ENCODE data around the gene ZNF592.

The ZNF592 gene

DNA sequence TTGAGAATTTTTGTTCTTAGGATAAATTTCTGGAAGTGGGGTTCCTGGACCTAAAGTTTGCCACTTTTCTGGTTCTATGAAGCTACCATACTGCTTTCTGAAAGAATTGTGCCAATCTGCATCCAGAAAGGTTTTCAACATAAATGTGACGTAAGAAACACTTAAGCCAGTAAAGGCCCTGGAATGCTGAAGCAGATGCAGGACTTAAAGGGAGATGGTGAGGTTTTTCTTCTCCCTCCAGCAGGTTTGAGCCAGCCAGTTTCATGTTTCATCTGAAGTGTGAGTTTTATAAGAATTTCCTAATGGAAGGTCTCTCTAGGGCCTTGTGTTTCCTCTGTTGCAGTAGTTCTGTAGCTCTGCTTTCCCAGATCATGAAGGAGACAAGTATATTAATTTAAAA lies 33.1 kb downstream of the ZNF592 start:
- no peak for DNase-seq (ENCODE audit: low read depth, low spot score)

DNA sequence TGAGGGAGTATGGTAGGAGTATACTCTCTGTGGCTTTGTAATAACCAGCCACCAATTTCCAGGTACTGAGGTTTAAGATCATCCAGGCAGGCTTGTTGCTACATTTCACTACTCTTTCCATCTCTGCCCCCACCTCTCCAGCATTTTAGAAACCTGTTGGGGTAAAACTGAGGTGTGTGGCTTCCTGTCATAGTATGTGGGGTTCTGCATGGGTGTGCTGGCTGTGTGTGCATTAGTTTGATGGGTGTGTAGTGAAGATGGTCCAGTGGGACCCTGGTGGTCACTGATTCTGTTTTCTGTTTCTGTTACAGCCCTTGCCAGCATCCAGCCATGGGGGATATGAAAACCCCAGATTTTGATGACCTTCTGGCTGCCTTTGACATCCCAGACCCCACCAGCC lies 34.0 kb downstream of the ZNF592 start:
- no peak for DNase-seq (ENCODE audit: low read depth, low spot score)

GRCh38 chr15:84783493-84784251 lies 35.3 kb downstream of the ZNF592 start:
- no peak for DNase-seq (ENCODE audit: low read depth, low spot score)

- DNase-seq (ENCODE audit: low read depth, low spot score) = no peak
Observed at GRCh38 chr15:84784262-84784661, 35.9 kb downstream of the ZNF592 start.

DNA sequence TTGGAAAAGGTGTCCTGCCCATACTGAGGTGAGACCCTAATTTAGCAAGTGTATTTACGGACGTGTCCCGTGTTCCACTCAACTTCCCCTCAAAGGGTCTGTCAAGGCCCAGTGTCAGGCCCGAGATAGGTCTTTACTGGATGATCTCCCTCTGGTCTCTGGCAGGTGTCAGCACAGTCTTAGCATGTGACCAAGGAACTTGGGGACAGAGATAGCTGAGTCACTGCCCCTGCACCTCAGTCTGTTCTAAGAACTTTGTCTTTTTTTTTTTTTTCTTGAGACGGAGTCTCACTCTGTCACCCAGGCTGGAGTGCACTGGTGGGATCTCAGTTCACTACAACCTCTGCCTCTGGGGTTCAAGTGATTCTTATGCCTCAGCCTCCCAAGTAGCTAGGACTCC lies 36.7 kb downstream of the ZNF592 start:
- no peak for DNase-seq (ENCODE audit: low read depth, low spot score)

DNA sequence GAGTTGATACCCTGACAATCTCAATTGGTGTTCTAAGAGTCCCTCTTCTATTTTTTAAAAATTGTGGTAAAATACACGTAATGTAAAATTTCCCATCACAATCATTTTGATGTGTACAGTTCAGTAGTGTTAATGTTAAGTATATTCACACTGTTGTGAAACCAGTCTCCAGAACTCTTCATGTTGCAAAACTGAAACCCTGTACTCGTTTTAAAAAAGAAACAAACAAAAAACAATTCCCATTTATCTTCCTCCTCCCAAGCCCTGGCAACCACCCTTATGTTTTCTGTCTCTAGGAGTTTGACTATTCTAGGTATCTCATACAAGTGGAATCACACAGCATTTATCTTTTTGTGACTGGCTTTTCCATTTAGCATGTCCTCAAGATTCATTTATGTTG lies 40.1 kb downstream of the ZNF592 start:
- DNase-seq (ENCODE audit: low read depth, low spot score) = no peak

- no peak for DNase-seq (ENCODE audit: low read depth, low spot score)
Observed at GRCh38 chr15:84789762-84790161, 41.4 kb downstream of the ZNF592 start.

- no peak for DNase-seq (ENCODE audit: low read depth, low spot score)
Observed at GRCh38 chr15:84790676-84791075, 42.3 kb downstream of the ZNF592 start.

DNA sequence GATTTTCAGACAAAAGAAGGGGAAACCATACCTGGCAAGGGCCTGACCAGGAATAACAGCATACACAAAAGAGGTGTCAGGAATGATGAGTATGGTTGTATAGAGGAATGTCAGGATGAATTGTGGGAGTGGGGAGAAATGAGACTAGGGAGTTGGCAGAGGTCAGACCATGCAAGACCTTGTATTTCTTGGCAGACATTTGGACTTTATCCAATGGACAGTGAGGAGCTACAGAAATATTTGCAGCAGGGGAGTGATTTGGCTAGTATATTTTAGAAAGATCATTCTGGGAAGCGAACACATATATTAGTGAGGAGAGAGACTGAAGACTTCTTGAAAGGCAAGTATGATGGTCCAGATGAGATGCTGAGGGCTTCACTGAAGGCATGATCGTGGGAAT lies 43.4 kb downstream of the ZNF592 start:
- DNase-seq (ENCODE audit: low read depth, low spot score) = no peak

DNA sequence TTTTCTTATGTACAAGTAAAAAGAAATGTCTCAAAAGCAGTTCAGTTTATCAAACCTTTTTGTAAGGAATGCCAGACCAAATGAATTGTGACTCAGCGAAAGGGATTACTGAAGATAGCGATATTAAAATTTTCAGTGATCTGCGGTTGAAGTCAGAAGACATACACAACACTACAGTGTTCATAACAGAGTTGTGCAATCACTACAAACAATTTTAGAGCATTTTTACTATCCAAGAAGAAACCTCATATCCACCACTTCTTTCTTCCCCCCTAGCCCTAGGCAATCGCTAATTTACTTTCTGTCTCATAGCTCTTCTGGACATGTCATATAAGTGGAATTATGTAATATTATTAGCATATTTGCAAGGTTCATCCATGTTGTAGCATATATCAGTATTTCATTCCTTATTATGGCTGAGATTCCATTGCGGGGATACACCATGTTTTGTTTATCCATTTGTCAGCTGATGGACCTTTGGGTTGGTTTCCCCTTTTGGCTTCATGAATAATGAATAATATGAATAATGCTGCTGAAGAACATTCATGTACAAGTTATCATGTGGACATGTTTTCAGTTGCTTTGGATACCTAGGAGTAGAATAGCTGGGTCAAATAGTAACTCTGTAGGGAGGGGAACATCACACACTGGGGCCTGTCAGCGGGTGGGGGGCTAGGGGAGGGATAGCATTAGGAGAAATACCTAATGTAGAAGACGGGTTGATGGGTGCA lies 45.2 kb downstream of the ZNF592 start:
- no peak for DNase-seq (ENCODE audit: low read depth, low spot score)

DNA sequence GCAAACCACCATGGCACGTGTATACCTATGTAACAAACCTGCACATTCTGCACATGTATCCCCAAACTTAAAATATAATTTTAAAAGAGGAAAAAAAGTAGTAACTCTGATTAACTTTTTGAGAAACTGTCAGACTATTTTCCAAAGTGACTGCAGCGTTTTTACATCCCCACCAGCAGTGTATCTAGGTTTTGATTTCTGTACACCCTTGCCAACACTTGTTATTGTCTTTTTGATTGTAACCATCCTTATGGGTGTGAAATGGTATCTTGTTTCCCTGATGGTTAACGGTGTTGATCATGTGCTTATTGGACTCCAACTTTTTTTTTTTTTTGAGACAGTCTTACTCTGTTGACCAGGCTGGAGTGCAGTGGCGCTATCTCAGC lies 45.8 kb downstream of the ZNF592 start:
- no peak for DNase-seq (ENCODE audit: low read depth, low spot score)

- DNase-seq (ENCODE audit: low read depth, low spot score) = no peak
Observed at GRCh38 chr15:84795186-84795585, 46.8 kb downstream of the ZNF592 start.

GRCh38 chr15:84797212-84797611 lies 48.8 kb downstream of the ZNF592 start:
- DNase-seq (ENCODE audit: low read depth, low spot score) = no peak

DNA sequence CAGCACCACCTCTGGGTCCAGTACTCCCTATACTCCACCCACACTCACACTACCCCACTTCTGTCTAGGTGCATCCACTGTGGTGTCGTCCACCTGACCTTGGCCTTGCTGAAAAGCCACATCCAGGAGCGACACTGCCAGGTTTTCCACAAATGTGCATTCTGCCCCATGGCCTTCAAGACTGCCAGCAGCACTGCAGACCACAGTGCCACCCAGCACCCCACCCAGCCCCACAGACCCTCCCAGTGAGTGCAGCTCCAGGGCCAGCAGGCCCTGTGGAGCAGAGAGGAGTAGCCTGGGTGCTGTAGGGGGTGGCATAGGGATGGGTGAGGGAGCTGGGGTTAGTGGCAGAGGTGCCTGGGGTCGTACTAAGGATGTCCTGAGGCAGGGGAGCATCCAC lies 49.4 kb downstream of the ZNF592 start:
- DNase-seq (ENCODE audit: low read depth, low spot score) = no peak

DNA sequence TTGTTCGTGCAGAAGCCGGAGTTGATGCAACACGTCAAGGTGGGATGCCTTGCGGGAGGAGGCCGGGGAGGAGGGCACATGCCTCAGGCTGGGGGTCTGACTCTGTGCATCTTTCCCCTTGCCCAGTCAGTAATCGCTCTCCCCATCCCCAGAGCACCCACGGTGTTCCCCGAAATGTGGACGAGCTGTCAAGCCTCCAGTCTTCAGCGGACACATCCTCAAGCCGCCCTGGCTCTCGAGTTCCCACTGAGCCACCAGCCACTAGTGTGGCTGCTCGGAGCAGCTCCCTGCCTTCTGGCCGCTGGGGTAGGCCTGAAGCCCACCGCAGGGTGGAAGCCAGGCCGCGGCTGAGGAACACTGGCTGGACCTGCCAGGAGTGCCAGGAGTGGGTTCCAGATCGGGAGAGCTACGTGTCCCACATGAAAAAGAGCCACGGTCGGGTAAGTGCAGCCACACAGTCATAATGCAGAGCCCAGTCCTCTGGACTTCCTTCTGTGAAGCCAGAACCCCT lies 50.1 kb downstream of the ZNF592 start:
- DNase-seq (ENCODE audit: low read depth, low spot score) = no peak

GRCh38 chr15:84799511-84800187 lies 51.3 kb downstream of the ZNF592 start:
- no peak for DNase-seq (ENCODE audit: low read depth, low spot score)

DNA sequence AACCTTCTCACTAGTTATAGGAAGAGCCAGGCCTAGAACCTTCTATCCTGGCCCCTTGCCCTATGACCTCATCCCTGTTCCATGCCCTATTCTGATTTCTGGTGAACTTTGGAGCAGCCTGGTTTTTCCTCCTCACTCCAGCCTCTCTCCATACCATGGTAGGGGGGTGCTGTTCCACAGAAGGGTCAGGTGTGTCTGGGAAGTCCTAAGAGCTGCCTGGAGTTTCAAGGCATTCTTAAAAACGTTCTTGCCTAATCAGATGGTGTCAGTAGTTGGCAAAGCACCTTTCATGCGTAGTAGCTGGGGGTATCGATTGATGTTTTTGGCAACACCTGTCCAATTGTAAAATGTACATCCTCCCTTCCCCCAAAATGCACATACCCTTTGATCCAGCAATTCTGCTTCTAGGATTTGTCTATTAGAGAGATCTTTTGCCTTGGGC lies 52.0 kb downstream of the ZNF592 start:
- DNase-seq (ENCODE audit: low read depth, low spot score) = no peak

DNA sequence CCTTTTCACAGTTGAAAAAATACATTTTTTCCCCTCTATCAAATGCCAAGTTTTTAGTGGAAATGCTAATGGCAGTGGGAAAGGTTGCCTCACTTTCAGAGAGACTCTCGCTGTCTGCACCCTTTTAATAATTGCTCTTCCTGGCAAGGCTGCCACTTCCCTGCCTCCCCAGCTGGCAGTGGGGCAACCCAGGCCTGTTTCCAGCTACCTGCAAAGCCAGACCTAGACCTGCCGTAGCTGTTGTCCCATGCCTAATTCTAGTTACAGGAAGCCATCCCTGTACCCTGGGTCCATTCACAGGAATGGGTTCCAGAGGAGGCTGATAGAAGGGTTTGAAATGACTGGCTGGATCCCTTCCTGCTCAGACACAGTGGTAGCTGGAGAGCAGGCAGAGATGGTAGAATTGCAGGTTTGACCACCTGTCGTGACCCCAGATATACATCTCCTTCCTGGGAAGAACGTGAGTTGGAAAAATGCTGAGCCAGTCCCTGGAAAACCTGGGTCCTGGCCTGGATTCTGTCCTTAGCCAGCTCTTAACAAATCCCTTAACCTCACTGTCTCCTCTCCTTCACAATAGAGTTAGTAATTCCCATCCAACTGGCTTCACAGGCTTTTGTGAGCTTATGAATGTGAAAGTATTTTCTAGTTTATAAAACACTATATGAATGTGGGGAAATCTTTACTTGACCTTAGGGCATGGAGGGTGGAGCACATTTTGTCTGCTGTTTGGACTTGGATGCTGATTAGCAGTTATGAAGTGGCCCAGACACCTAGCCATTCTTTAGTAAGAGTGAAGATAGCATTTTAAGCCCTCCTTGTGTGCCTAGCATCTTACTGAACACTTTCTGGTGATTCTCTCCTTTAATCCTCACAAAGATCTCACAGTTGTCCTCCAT lies 55.9 kb downstream of the ZNF592 start:
- DNase-seq (ENCODE audit: low read depth, low spot score) = no peak

- no peak for DNase-seq (ENCODE audit: low read depth, low spot score)
Observed at GRCh38 chr15:84805221-84805620, 56.8 kb downstream of the ZNF592 start.

- DNase-seq (ENCODE audit: low read depth, low spot score) = no peak
Observed at GRCh38 chr15:84807228-84807627, 58.8 kb downstream of the ZNF592 start.

DNA sequence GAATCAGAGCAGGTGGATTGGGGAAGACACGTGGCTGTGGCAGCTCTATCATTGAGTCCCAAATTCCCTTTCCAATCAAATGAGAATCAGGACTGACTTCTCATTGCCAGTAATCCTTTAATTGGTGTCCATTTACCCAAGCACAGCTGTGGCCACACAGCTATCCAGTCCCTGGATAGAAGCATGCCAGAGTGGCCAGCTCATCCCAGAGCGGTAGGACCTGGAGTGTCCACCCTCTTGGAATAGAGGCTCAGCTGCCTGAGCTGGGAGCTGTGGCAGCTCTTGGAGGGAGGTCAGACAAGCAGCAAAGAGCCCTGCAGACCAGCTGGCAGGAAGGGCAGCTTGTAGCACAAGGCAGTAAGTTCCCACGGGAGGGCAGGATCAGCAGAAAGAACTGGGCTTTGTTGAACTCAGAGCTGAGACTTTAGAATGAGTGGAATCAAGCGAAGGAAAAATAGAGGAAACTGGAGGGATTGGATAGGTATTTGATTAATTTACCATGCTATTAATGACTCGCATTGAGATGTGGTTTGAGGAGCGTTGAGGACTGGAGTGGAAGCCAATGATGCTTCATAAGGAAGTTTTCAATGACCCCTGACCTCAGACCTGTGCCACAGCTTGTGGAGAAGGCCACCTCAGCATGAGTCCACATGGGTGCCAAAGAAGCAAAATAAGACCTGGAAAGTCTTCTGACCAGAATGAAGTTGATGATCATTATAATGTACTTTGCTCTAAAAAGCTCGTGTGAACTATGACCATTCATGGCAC lies 61.9 kb downstream of the ZNF592 start:
- DNase-seq (ENCODE audit: low read depth, low spot score) = no peak

Measured in activated naive CD8-positive, alpha-beta T cell treated with anti-CD3 and anti-CD28 coated beads, Interleukin-2, amount 50 U/mL, for 16 hours (primary cell).